H54 (cell line): ENCODE results near the gene POLR3K.

ENCODE experiments used
- DNase-seq: peaks from one replicate; pipeline ENCODE4 v3.0.0; 2011; ENCODE audit warnings: low spot score, mixed read lengths; ENCODE audit not compliant: insufficient read length
- FAIRE-seq: peaks from 3 replicates; lab custom pipeline; 2011; peaks lifted over from hg19 to GRCh38; lab: Jason Lieb, UNC
- POLR2A ChIP-seq: IDR thresholded peaks from 2 replicates; pipeline ENCODE4 v1.6.1; 2011; ENCODE audit warnings: low read depth, mild to moderate bottlenecking, low read length

The POLR3K gene

DNA sequence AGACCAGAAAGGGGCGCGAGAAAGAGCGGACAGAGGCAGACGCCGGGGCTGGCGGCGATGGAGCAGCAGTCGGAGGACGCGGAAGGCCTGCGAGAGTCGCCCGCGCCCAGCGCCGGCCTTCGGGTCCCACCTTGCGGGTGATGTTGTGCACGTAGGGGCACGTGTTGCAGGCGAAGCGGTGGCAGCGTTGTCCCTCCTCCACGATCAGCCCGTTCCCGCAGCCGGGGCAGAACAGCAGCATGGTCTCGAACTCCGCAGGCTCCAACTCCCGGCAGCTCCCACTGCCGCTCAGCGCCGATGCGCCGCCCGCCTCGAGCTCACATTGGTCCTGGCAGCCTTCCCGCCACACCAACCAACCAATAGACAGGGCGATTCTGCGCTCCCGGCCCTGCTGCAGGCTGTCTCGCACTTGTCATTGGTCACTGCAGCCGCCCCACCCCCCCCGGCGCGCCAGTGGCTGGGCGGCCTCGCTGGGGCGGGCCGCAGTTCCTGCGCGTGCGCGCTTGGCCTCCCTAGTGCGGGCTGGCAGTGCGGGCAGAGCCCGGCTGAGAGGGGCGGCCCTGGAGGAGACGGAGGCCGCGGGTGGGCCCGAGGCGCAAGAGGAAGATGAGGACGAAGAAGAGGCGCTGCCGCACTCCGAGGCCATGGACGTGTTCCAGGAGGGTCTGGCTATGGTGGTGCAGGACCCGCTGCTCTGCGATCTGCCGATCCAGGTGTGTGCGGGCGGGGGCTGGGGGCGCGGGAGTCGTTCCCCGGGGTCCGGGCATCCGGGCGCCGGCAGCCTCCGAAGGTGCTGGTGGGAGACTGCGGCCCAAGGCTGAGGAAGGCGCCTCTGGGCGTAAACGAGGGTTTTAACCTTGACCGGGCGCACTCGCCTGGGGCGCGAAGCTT lies at the start of gene POLR3K, which contains the start of gene SNRNP25:
Gene POLR3K, minus strand, starts transcription at position 263 of the 891 bp plus-strand sequence. Its CDS starts 22 bp downstream, at position 241.
Gene SNRNP25, plus strand, starts transcription at position 483 of the 891 bp plus-strand sequence. Its CDS starts 189 bp downstream, at position 672.
- peak; percentile 93 for TF ChIP-seq POLR2A
- peak; percentile 99 for DNase-seq
- peak; percentile 80 for FAIRE-seq

DNA sequence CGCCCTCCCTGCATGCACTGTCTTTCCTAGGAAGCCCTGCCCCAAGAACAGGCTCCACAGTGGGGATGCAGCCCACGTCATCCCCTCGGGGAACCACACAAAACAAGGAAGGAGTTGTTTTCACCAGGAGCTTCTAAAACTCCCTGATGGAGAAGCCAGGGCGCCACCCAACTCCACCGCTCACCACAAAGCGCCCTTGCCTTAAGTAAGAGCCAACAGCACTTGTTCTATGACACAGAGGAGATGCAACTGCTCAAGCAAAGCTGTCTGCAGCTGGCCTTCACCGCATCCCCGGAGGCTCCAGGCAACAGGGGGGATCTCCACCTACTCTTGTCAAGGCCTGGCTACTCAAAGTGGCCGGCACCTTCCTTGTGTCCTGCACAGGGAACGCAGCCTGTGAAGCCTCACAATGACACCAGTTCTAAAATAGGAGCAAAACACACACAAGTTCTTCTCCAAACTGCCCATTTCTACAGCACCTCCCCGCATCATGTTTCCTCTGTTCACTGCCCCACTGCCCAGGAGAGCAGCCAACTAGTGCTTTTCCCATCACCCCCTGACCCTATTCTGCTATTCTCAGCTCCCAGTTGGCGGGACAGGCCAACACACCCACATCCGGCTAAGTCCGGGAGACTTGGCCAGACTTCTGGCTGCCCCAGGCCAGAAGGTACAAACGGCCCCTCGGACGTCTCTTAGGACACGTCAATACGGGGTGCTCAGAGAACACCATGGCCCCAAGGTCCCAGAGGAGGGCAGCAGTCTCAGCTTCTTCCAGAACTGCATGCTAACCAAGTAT lies 48.9 kb upstream of the POLR3K start:
- TF ChIP-seq POLR2A, result no peak
- FAIRE-seq (no peak), DNase-seq (no peak)

DNA sequence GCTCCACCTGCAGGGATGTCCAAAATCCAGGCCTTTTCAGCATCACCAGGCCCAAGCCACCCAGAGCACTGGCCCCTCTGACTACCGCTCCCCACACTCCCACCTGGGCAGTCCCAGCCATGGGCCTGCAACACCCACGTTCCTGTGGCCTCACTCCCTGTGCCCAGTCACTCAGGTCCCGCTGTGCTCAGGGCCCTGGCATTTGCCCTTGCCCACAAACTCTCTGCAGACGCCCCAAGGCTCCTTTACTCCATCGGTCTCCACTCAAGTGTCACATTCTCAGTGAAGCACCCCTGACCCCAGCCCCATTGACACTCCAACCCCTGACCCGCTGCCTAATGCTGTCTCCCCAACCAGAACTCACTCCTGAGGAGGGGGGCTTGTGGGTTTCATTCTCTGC lies 48.2 kb upstream of the POLR3K start:
- TF ChIP-seq POLR2A, result no peak
- no peak for FAIRE-seq
- no peak for DNase-seq

DNA sequence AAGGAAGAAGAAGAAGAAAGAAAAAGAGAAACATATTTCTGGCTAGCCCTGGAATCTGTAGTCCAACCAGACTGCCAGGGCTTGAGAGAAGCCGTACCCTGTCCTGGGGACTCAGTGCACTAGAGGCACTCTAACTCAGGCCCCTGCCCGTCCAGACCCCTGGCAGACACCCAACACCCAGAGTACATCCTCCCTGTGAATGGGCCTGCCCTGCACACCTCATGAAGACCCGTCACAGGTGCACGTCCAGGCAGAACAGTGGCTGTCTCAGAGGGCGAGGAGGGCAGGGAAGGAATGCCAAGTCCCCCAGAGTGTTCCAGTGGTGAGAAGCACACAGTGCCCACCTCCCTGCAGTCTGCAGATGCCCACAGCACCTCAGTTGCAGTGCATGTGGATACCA lies 47.6 kb upstream of the POLR3K start:
- TF ChIP-seq POLR2A, result no peak
- FAIRE-seq, result no peak
- no peak for DNase-seq

DNA sequence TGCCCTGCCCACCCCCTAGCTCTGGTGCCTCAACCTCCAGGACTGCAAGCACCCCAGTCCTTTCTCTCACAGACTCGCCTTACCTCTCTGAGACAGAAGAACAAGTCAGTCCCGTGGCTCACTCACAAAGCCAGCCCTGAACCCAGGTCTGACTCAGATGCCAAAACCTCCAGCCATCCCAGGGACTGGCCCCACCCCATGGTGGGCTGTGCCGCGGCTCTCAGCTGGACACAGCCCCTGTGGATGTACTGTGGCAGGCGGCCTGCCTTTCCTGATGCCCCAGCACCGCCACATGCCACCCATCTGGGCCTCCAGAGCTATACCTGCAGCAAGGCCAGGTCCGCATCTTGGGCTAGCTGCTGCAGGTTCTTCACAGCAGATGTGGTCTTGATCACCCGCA lies 44.4 kb upstream of the POLR3K start:
- DNase-seq (peak; percentile 87), FAIRE-seq (no peak)
- TF ChIP-seq POLR2A, result no peak

DNA sequence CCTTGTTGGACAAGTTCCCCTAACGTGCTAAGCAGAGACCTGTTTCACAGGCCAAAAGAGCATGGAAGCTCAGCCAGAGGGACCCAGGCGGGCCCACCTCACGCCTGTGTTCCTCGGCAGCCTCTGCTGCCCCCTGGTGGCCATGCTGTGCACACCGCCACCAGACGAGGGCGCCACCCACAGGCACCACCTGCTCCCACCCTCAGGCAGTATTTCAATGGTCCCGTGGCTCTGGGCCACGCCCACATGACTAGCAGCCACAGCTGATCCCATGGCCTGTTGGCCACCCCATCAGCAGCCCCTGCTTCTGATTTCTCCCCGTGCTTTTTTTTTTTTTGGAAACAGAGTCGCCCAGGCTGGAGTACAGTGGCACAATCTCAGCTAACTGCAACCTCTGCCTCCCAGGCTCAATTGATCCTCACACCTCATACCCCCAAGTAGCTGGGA lies 43.5 kb upstream of the POLR3K start:
- FAIRE-seq (peak; percentile 15), DNase-seq (peak; percentile 91)
- TF ChIP-seq POLR2A, result no peak

DNA sequence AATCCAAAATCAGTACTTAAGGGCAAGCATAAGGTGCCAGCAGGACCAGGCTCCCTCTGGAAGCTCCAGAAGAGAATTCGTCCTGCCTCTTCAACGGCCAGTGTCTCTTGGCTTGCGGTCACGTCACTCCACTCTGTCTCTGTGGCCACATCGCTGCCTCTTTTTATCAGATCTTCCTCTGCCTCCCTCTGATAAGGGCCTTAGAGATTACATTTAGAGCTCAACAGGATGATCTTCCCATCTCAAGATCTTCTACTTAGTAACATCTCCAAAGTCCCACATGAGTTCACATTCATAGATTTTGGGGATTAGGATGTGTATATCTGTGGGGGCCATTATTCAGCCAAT lies 41.5 kb upstream of the POLR3K start:
- TF ChIP-seq POLR2A, result no peak
- DNase-seq, result no peak
- no peak for FAIRE-seq

DNA sequence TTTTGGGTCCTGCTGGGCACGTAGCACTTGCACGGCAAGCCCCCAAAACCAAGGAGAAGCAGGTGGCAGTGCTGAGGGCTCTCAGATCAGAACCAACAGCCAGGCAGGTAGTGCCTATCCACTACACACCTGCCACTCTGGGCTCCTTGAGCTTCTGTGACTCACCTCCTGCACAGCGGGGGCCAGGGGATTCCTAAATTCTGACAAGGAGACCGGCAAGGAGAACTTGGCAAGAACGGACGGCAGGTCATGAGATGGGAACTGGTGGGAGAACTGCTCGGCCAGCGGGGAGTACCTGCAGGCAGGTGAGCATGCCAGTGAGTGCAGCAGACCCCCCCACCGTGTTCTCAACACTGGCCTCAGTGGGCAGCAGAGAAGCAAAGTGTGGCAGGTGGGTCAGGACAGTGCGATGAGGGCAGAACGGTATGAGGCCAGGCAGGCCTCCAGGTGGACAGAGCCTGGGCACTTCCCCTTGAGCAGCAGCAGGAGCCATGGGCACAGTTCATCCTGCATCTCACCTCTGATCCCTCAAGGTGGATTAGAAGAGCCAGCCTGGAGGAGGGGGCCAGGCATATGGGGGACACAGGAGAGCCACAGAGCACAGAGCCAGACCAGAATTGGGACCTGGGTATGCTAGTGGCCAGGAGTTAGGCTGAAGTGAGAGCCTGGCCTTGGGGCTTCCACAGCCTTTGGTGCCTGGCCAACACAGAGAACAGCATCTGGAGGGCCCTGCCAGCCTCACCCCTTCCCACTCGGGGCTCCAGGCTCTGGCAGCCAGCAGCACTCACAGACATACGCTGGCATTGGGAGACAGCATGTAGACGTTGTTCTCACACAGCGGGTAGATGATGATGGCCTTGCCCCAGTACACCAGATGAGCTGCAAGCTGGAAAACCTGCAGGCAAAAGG lies 39.3 kb upstream of the POLR3K start:
- TF ChIP-seq POLR2A, result no peak

DNA sequence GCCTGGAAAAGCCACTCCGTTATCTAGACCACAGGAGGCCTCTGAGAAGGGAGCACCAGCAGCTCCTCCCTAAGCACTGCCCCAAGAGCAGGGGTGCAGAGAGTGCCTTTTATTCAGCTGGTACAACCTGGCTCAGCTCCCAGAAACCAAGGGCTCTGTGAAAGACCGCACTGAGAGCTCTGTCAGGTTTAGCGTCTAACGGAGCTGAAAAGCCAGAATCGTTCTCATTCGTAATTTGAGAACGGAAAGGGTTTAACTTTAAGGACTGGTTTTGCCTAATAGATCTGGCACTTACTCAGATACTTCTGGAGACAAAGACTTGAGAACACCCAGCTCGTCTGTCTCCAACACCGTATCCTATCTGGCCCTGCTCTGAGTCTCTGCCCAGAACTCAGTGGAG lies 38.1 kb upstream of the POLR3K start:
- no peak for TF ChIP-seq POLR2A
- FAIRE-seq, result no peak
- no peak for DNase-seq

More for the DNA sequence above, 39.3 kb upstream of the POLR3K start:
- DNase-seq (no peak), FAIRE-seq (no peak)

DNA sequence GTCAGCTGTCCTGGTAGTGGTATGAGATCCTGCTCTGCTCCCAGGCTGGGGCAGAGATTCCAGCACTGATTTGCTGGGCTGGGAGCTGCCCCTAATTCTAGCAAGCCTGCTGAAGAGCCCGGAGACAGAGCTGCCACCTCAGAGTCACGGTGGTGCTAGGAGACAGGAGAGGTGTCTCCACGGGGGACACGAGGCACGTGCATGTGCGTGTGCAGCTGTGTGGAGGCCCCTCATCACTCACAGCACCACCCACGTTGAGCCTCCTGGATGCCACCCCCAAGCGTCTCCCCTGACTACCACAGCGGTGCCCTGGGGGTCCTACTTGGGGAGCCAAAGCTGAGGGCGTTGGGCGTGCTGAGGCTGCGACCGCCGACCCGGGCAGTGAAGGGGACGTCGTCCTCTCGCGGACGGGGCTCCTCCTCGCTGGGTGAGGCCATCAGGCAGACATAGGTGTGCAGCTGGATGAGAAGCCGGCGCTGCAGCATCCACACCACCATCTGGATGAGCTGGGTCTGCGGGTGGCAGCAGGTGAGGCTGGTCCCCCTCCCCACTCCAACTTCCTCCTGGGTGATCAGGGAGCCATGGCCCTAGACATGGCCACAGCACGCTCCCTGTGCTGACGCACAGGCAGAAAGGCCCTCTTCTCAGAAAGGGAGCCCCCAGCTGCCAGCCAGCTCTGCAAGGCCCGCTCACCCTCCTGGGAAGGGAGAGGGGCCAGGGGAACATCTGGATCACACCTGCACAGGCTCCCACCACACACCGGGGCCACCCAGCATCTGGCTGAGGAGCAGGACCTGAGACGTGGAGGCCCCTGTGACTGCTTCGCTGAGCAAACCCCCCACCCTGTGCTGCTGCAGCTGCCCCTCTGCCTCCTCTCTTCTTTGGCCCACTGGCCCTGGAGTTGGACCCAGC lies 36.2 kb upstream of the POLR3K start:
- no peak for FAIRE-seq
- no peak for DNase-seq
- TF ChIP-seq POLR2A, result no peak

DNA sequence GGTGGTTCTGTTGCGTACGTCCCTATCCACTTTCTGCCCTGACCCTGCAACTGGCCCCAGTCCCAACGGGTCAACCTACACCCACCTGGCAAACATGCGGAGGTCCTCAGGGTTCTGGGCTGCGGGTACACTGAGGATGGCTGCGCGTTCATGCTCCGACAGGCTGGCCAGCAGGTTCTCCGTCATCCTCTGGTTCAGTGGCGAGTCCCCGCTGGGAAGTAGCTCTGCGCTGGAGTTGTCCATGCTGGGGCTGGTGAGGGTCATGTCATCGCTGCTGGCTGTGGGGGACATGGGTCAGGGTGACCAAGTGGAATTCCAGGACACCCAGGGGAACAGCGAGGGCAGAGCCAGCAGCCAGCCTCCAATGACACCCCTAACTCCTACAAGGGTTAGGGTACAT lies 35.2 kb upstream of the POLR3K start:
- TF ChIP-seq POLR2A, result no peak
- FAIRE-seq, result no peak

DNA sequence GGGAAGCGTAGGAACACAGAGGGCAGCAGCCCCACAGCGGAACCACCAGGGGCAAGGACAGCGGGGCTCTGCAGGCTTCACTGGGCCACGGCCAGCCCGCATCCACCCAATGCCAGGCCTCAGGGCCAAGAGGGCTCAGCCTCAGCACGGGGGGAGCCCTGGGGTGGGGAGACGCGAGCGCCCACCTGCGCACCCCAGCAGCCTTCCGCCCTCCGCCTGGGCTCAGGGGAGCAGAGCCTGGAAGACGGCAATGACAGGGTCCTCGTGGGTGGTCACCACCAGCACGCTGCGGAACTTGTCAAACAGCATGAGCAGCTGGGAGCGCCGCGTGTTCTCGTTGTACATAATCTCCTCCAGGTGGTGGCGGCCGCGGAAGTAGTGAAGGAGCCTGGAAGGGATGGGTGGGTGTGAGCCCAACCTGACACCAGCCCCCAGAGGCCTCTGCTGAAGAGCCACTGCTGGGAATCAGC lies 33.1 kb upstream of the POLR3K start:
- no peak for DNase-seq
- FAIRE-seq, result no peak
- TF ChIP-seq POLR2A, result no peak

More for the DNA sequence above, 35.2 kb upstream of the POLR3K start:
- no peak for DNase-seq

DNA sequence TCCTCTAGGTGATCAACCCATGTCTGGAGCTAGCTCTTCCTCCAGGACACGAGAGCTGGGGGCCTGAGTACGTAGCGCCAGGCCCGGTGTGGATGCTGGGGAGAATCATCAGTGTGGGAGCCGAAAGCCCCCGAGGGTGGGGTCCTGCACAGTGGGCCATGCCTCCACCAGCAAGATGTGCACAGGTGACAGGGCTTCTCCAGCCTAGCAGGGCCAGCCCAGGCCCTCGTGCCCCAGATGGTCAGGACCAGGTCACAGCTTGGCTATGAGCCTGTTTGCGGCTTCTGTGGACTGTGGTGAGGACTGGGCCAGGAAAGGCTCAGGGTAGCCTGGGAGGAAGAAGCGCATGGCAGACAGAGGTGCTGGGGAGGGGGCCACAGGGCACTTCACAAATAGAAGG lies 32.5 kb upstream of the POLR3K start:
- TF ChIP-seq POLR2A, result no peak
- DNase-seq (no peak), FAIRE-seq (no peak)
